ENCODE results near the gene CDC14A. TPM values are rescaled to one million over a fixed set of nuclear protein-coding genes. Genes with fewer than 3 reads are reported as not detected.

CDC14A gene
- total RNA-seq, 2 experiments from 2014 or later, result 4.9 to 7.2 TPM

DNA sequence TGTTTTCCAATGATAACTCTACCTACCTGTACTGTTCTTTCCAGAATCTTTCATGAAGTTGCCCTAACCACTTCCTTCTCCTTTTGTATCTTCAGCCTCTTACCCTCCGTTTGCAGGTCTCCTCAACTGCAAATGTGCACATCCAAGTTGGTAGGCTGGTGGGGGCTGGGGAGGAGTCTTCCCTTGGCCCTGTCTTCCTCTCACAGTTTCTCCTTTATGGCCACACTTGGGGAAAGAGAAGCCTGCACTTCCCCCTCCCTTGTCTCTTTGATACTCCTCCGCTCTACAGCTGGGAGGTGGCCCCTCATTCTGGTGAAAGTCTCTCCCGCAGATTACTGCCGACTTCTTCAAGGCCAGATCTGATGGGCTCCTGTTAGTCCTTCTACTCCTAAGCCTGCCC, 158.8 kb downstream of the CDC14A start:
- ChIA-PET POLR2A (interaction anchor here (1.1 kb wide), 1 partner anchor 442 kb away, joined by 4 read pairs; no protein-coding TSS in a partner anchor), CTCF (ENCODE audit: unreplicated experiment) (no interaction called here)
- H3K36me3 ChIP-seq (ENCODE audit: insufficient read depth, low read length), result no peaks in the 10 kb centered on the region
- intact Hi-C loops (cut with micrococcal nuclease; ENCODE audit: unreplicated experiment), result no loop called here
- BruUV-seq (replicated peaks), result no TSS peak
- H3K79me2 ChIP-seq (ENCODE audit: insufficient read depth, low read depth, low read length), result no peaks in the 10 kb centered on the region
- H3K9me3 ChIP-seq (ENCODE audit: low read length), result no peaks in the 10 kb centered on the region
- DNase-seq (ENCODE audit: low spot score), result no peak
- no peaks in the 10 kb centered on the region for H3K9me2 ChIP-seq (ENCODE audit: insufficient read depth, low read length)
- H3K4me1 ChIP-seq (ENCODE audit: insufficient read depth, low read length, poor library complexity, severe bottlenecking), result no peaks in the 10 kb centered on the region
- H4K20me1 ChIP-seq (ENCODE audit: insufficient read depth, low read length), result no peaks in the 10 kb centered on the region
- H2AFZ ChIP-seq (ENCODE audit: low read length), result no peak overlapping the region
- no peak overlapping the region for H3K4me3 ChIP-seq (ENCODE audit: low read depth, low read length, poor library complexity, severe bottlenecking)
- no peak overlapping the region for H3K27ac ChIP-seq (ENCODE audit: low read depth, low read length, poor library complexity, severe bottlenecking)
- TF ChIP-seq EZH2phosphoT487 (IDR thresholded peaks at IDR 0.05; ENCODE audit: borderline replicate concordance, low read depth, low read length), result no peak
- TF ChIP-seq, protein P1, sequence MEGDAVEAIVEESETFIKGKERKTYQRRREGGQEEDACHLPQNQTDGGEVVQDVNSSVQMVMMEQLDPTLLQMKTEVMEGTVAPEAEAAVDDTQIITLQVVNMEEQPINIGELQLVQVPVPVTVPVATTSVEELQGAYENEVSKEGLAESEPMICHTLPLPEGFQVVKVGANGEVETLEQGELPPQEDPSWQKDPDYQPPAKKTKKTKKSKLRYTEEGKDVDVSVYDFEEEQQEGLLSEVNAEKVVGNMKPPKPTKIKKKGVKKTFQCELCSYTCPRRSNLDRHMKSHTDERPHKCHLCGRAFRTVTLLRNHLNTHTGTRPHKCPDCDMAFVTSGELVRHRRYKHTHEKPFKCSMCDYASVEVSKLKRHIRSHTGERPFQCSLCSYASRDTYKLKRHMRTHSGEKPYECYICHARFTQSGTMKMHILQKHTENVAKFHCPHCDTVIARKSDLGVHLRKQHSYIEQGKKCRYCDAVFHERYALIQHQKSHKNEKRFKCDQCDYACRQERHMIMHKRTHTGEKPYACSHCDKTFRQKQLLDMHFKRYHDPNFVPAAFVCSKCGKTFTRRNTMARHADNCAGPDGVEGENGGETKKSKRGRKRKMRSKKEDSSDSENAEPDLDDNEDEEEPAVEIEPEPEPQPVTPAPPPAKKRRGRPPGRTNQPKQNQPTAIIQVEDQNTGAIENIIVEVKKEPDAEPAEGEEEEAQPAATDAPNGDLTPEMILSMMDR (conservative IDR thresholded peaks at IDR 0.05; ENCODE audit: low read length), result no peak
- no peak overlapping the region for H3K4me2 ChIP-seq (ENCODE audit: low read length)

DNA sequence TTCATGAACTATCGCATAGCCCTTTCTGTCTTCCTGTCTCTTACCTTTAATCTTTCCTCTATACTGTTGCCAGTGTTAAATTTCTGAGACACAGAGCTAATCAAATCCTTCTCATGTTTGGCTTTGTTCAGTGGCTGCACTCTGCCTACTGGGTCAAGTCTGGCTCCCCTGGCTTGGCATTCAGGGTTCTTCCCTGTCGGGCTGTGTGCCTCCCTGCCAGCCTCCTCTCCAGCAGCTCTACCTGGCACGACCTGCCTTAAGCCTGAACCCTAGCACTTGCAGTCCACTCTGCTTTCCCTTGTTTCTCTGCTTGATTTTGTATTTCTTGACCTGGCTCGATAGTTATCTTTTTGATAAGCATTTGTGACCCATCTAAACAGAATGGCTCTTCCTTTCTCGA, 159.5 kb downstream of the CDC14A start:
- Histone ChIP-seq H3K4me3 (ENCODE audit: low read depth, low read length, poor library complexity, severe bottlenecking) (no peak overlapping the region), H3K4me1 (ENCODE audit: insufficient read depth, low read length, poor library complexity, severe bottlenecking) (no peaks in the 10 kb centered on the region), H3K27ac (ENCODE audit: low read depth, low read length, poor library complexity, severe bottlenecking) (no peak overlapping the region), H3K79me2 (ENCODE audit: insufficient read depth, low read depth, low read length) (no peaks in the 10 kb centered on the region), H2AFZ (ENCODE audit: low read length) (no peak overlapping the region), H3K36me3 (ENCODE audit: insufficient read depth, low read length) (no peaks in the 10 kb centered on the region), H3K4me2 (ENCODE audit: low read length) (no peak overlapping the region), H4K20me1 (ENCODE audit: insufficient read depth, low read length) (no peaks in the 10 kb centered on the region), H3K9me3 (ENCODE audit: low read length) (no peaks in the 10 kb centered on the region), H3K9me2 (ENCODE audit: insufficient read depth, low read length) (no peaks in the 10 kb centered on the region)
- intact Hi-C loops (cut with micrococcal nuclease; ENCODE audit: unreplicated experiment), result no loop called here
- TF ChIP-seq EZH2phosphoT487 (IDR thresholded peaks at IDR 0.05; ENCODE audit: borderline replicate concordance, low read depth, low read length), result no peak
- TF ChIP-seq, protein P1 (conservative IDR thresholded peaks at IDR 0.05; ENCODE audit: low read length), result no peak
- CTCF ChIA-PET (ENCODE audit: unreplicated experiment), result no interaction called here
- no TSS peak for BruUV-seq (replicated peaks)
- POLR2A ChIA-PET, result interaction anchor here (1.1 kb wide), 2 partner anchors 15 to 442 kb away, joined by 4 read pairs; no protein-coding TSS in a partner anchor
- no peak for DNase-seq (ENCODE audit: low spot score)

DNA sequence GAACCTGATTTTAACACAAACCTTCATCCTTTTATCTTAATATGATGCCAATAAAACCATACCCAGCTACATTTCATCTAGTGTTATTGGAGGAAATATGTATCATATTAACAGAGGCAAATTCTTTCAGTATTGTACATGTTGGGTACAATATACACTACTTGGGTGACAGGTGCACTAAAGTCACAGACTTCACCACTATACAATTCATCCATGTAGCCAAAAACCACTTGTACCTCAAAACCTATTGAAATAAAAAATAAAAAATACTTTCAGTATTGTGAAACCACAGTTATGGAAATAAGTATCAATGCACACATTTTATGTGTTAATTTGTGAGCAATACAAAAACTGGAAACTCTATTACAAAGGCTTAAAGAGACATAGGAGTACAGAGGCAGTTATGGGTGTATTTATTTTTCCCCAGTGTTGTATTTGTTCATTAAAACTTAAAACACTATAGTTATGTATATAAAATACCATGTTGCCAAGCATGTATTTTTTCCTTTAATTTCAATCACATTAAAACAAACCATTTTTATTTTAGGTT, 160.6 kb downstream of the CDC14A start:
- BruUV-seq (replicated peaks), result no TSS peak
- no peaks in the 10 kb centered on the region for H3K4me1 ChIP-seq (ENCODE audit: insufficient read depth, low read length, poor library complexity, severe bottlenecking)
- CTCF ChIA-PET (ENCODE audit: unreplicated experiment), result no interaction called here
- H2AFZ ChIP-seq (ENCODE audit: low read length), result no peak overlapping the region
- POLR2A ChIA-PET, result interaction anchor here (0.8 to 1.1 kb wide), 3 partner anchors 14 to 21 kb away, joined by 3 to 4 read pairs (median 4); no protein-coding TSS in a partner anchor
- TF ChIP-seq, protein P1 (conservative IDR thresholded peaks at IDR 0.05; ENCODE audit: low read length), result no peak
- TF ChIP-seq EZH2phosphoT487 (IDR thresholded peaks at IDR 0.05; ENCODE audit: borderline replicate concordance, low read depth, low read length), result no peak
- intact Hi-C loops (cut with micrococcal nuclease; ENCODE audit: unreplicated experiment), result no loop called here
- H3K9me3 ChIP-seq (ENCODE audit: low read length), result no peaks in the 10 kb centered on the region
- no peaks in the 10 kb centered on the region for H3K36me3 ChIP-seq (ENCODE audit: insufficient read depth, low read length)
- H3K4me3 ChIP-seq (ENCODE audit: low read depth, low read length, poor library complexity, severe bottlenecking), result no peak overlapping the region
- no peaks in the 10 kb centered on the region for H4K20me1 ChIP-seq (ENCODE audit: insufficient read depth, low read length)
- no peak overlapping the region for H3K4me2 ChIP-seq (ENCODE audit: low read length)
- no peak overlapping the region for H3K27ac ChIP-seq (ENCODE audit: low read depth, low read length, poor library complexity, severe bottlenecking)
- H3K79me2 ChIP-seq (ENCODE audit: insufficient read depth, low read depth, low read length), result no peaks in the 10 kb centered on the region
- no peaks in the 10 kb centered on the region for H3K9me2 ChIP-seq (ENCODE audit: insufficient read depth, low read length)
- DNase-seq (ENCODE audit: low spot score), result no peak
